ENCODE data around the gene TAB3. TPM values are rescaled to one million over a fixed set of nuclear protein-coding genes. Genes with fewer than 3 reads are reported as not detected.

Gene TAB3
- 39.1 and 42.9 TPM in 2 replicates for total RNA-seq
- long read RNA-seq, partial matches to known transcripts = 1 of 7 reads
- long read RNA-seq, other reads (novel, unspliced or antisense) = 6 of 7 reads

GRCh38 chrX:30889147-30890140, at the start of gene TAB3:
TAB3 (minus strand) TSS chrX:30889254; CDS start chrX:30859588, 29,666 bp downstream.
- Mint-ChIP-seq H3K27ac (peak within 1 kb of the TSS; percentile 98), H3K36me3 (ENCODE audit: insufficient read depth) (no peaks in the 10 kb centered on the region), H3K9me3 (ENCODE audit: low read depth) (peaks cover 10% of the 10 kb centered on the region), H3K4me1 (ENCODE audit: low read depth) (peaks cover 27% of the 10 kb centered on the region), H3K4me3 (ENCODE audit: low read depth) (peak within 1 kb of the TSS; percentile 86), H3K27me3 (peaks cover 6% of the 10 kb centered on the region)
- TF ChIP-seq CTCF (IDR thresholded peaks at IDR 0.05; ENCODE audit: unreplicated experiment) = no peak
- DNase-seq (ENCODE audit: low spot score, unreplicated experiment) = peak; percentile 82

- DNase-seq (ENCODE audit: low spot score, unreplicated experiment) = no peak
- no peaks in the 10 kb centered on the region for H3K36me3 Mint-ChIP-seq (ENCODE audit: insufficient read depth)
- no peak for TF ChIP-seq CTCF (IDR thresholded peaks at IDR 0.05; ENCODE audit: unreplicated experiment)
- H3K27me3 Mint-ChIP-seq = no peaks in the 10 kb centered on the region
- no peak overlapping the region for H3K4me3 Mint-ChIP-seq (ENCODE audit: low read depth)
- H3K4me1 Mint-ChIP-seq (ENCODE audit: low read depth) = peaks cover 4% of the 10 kb centered on the region
- H3K27ac Mint-ChIP-seq = no peak overlapping the region
- H3K9me3 Mint-ChIP-seq (ENCODE audit: low read depth) = peaks cover 31% of the 10 kb centered on the region
Observed at GRCh38 chrX:30938295-30938694, 49.2 kb upstream of the TAB3 start.

GRCh38 chrX:30935985-30936384, 46.9 kb upstream of the TAB3 start:
- TF ChIP-seq CTCF (IDR thresholded peaks at IDR 0.05; ENCODE audit: unreplicated experiment) = peak; percentile 41
- Mint-ChIP-seq H3K4me1 (ENCODE audit: low read depth) (peaks cover 6% of the 10 kb centered on the region), H3K27ac (no peak overlapping the region), H3K36me3 (ENCODE audit: insufficient read depth) (no peaks in the 10 kb centered on the region), H3K9me3 (ENCODE audit: low read depth) (peaks cover 24% of the 10 kb centered on the region), H3K4me3 (ENCODE audit: low read depth) (no peak overlapping the region), H3K27me3 (no peaks in the 10 kb centered on the region)
- DNase-seq (ENCODE audit: low spot score, unreplicated experiment) = no peak

- Mint-ChIP-seq H3K36me3 (ENCODE audit: insufficient read depth) (no peaks in the 10 kb centered on the region), H3K27me3 (no peaks in the 10 kb centered on the region), H3K4me1 (ENCODE audit: low read depth) (peaks cover 3% of the 10 kb centered on the region), H3K4me3 (ENCODE audit: low read depth) (no peak overlapping the region), H3K9me3 (ENCODE audit: low read depth) (peaks cover 11% of the 10 kb centered on the region), H3K27ac (no peak overlapping the region)
- no peak for TF ChIP-seq CTCF (IDR thresholded peaks at IDR 0.05; ENCODE audit: unreplicated experiment)
- DNase-seq (ENCODE audit: low spot score, unreplicated experiment) = no peak
Observed at GRCh38 chrX:30931920-30932319, 42.9 kb upstream of the TAB3 start.

GRCh38 chrX:30930679-30931078, 41.6 kb upstream of the TAB3 start:
- Mint-ChIP-seq H3K4me1 (ENCODE audit: low read depth) (peaks cover 3% of the 10 kb centered on the region), H3K36me3 (ENCODE audit: insufficient read depth) (no peaks in the 10 kb centered on the region), H3K27ac (no peak overlapping the region), H3K9me3 (ENCODE audit: low read depth) (peaks cover 9% of the 10 kb centered on the region), H3K27me3 (no peaks in the 10 kb centered on the region), H3K4me3 (ENCODE audit: low read depth) (no peak overlapping the region)
- TF ChIP-seq CTCF (IDR thresholded peaks at IDR 0.05; ENCODE audit: unreplicated experiment) = no peak
- no peak for DNase-seq (ENCODE audit: low spot score, unreplicated experiment)

Measured in progenitor cell of endocrine pancreas (in vitro differentiated cells).